OCI-LY7 (cell line): ENCODE results near the gene KLRC1. TPM values are rescaled to one million over a fixed set of nuclear protein-coding genes. Genes with fewer than 3 reads are reported as not detected.

Experiments used
- BruUV-seq: library from RNA; stranded (reverse); fragments of 400-500 nt; replicated peaks from 2 replicates; lab custom pipeline; 2021; lab: Mats Ljungman, UMichigan
- CTCF ChIA-PET: fragments of 300-600 bp; sonication (Branson Sonifier 250); formaldehyde crosslinking; loops from one replicate; lab custom pipeline; 2022; ENCODE audit warnings: antibody characterized with exemption; ENCODE audit not compliant: unreplicated experiment; lab: Charles Lee
- POLR2A ChIA-PET: fragments of 300-600 bp; sonication (Branson Sonifier 250); formaldehyde crosslinking; loops from one replicate; lab custom pipeline; 2022; ENCODE audit warnings: antibody characterized with exemption; lab: Charles Lee
- DNase-seq: peaks from one replicate; pipeline ENCODE4 v3.0.0-alpha.2; 2015; ENCODE audit warnings: low spot score
- H2AFZ ChIP-seq: fragments of 200-600 bp; sonication (generic), shearing (Covaris generic); 2 replicates; pipeline ENCODE4 v1.6.1; 2014; ENCODE audit warnings: mild to moderate bottlenecking, antibody characterized with exemption, low read length, moderate library complexity
- H3K27ac ChIP-seq: fragments of 200-600 bp; sonication (generic); 2 replicates; pipeline ENCODE4 v1.5.1; 2014; ENCODE audit warnings: mixed run types, low read depth, mild to moderate bottlenecking, moderate library complexity, low read length, inconsistent platforms; ENCODE audit not compliant: poor library complexity, severe bottlenecking
- H3K36me3 ChIP-seq: fragments of 200-600 bp; sonication (generic); 2 replicates; pipeline ENCODE4 v1.6.1; 2014; ENCODE audit warnings: mild to moderate bottlenecking, antibody characterized with exemption, low read length, moderate library complexity, mixed read lengths; ENCODE audit not compliant: insufficient read depth
- H3K4me1 ChIP-seq: fragments of 200-600 bp; sonication (generic); 2 replicates; pipeline ENCODE4 v1.5.1; 2014; ENCODE audit warnings: mild to moderate bottlenecking, low read length; ENCODE audit not compliant: insufficient read depth, poor library complexity, severe bottlenecking
- H3K4me2 ChIP-seq: fragments of 200-600 bp; sonication (generic); 2 replicates; pipeline ENCODE4 v1.6.1; 2014; ENCODE audit warnings: mild to moderate bottlenecking, low read length
- H3K4me3 ChIP-seq: fragments of 200-600 bp; sonication (generic); 2 replicates; pipeline ENCODE4 v1.5.1; 2014; ENCODE audit warnings: mild to moderate bottlenecking, low read depth, low read length; ENCODE audit not compliant: poor library complexity, severe bottlenecking
- H3K79me2 ChIP-seq: fragments of 200-600 bp; sonication (generic); 2 replicates; pipeline ENCODE4 v1.6.1; 2016; ENCODE audit warnings: low read depth, mild to moderate bottlenecking, low read length, moderate library complexity, mixed read lengths; ENCODE audit not compliant: insufficient read depth
- H3K9me2 ChIP-seq: fragments of 200-600 bp; sonication (generic); 2 replicates; pipeline ENCODE4 v1.6.1; 2016; ENCODE audit warnings: mild to moderate bottlenecking, low read length, mixed read lengths; ENCODE audit not compliant: insufficient read depth
- H3K9me3 ChIP-seq: fragments of 200-600 bp; sonication (generic); 2 replicates; pipeline ENCODE4 v1.6.1; 2014; ENCODE audit warnings: mild to moderate bottlenecking, mixed run types, low read length, mixed read lengths
- H4K20me1 ChIP-seq: fragments of 200-600 bp; sonication (generic); 2 replicates; pipeline ENCODE4 v1.6.1; 2014; ENCODE audit warnings: mild to moderate bottlenecking, antibody characterized with exemption, low read length, moderate library complexity, mixed read lengths; ENCODE audit not compliant: insufficient read depth
- EZH2phosphoT487 ChIP-seq: fragments of 200-600 bp; sonication (generic); IDR thresholded peaks from 2 replicates; pipeline ENCODE4 v1.6.1; 2018; ENCODE audit warnings: low read depth, borderline replicate concordance, mild to moderate bottlenecking, mixed run types, antibody characterized with exemption, low read length, moderate library complexity, mixed read lengths
- intact Hi-C: fragments of 100-400 bp; cut with micrococcal nuclease; formaldehyde crosslinking; loops from one replicate; pipeline ENCODE4 v1.10.0; 2022; ENCODE audit not compliant: unreplicated experiment
- total RNA-seq, 2 experiments: library from RNA; depleted of rRNA in 1 of 2; stranded (reverse); fragments of >200 nt in 1 of 2; shearing (Covaris generic) in 1 of 2; gene quantifications; 2 replicates each; pipeline ENCODE4 v1.2.3, GENCODE V29; 2014 to 2022
- TF ChIP-seq, protein P1 (sequence below): fragments of 200-600 bp; sonication (generic); conservative IDR thresholded peaks from 2 replicates; pipeline ENCODE4 v1.5.1; 2014; ENCODE audit warnings: mild to moderate bottlenecking, antibody characterized with exemption, low read length, moderate library complexity, mixed read lengths

The KLRC1 gene
- total RNA-seq, 2 experiments from 2014 or later = 0.36 to 1.2 TPM

DNA sequence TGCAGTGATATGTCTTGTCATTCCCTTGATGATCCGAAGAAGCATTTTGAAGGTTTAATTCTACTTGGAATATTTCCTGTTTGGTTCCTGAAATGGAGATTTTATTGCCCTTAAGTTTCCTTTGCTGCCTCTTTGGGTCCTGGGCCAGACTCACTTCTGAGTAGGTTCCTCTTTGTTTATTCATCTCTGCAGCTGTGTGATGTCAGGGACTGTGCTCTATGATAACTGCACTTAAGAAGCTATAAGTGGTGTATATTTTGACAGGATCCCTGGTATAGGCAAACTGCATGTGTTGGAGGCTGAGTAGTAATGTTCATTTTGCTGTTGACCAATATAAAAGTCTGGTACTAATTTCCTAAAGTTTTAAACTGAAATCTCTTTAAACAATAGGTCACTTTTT is 43.8 kb downstream of the KLRC1 start, which contains the start of gene KLRC4:
Gene KLRC4 (minus strand): TSS at position 366 of the 400 bp plus-strand sequence. CDS start 182 bp downstream, at position 184.
- Histone ChIP-seq H3K9me3 (peaks cover 19% of the 10 kb centered on the region), H3K4me1 (peaks cover 47% of the 10 kb centered on the region), H3K9me2 (no peaks in the 10 kb centered on the region), H4K20me1 (no peaks in the 10 kb centered on the region), H3K79me2 (peaks cover 45% of the 10 kb centered on the region), H3K36me3 (peaks cover 27% of the 10 kb centered on the region), H2AFZ (peak within 1 kb of the TSS; percentile 36; the same call in 1 of the 2 replicates), H3K4me2 (peak within 1 kb of the TSS; percentile 79), H3K4me3 (peak within 1 kb of the TSS; percentile 73), H3K27ac (peak within 1 kb of the TSS; percentile 86)
- POLR2A ChIA-PET = interaction anchor here (0.6 kb wide), 1 partner anchor 12 kb away, joined by 5 read pairs; no protein-coding TSS in a partner anchor
- intact Hi-C loops = loop anchor here (2.0 kb wide), 2 partner anchors 15 to 43 kb away; no protein-coding TSS in a partner anchor
- TF ChIP-seq EZH2phosphoT487 = no peak
- TF ChIP-seq, protein P1, sequence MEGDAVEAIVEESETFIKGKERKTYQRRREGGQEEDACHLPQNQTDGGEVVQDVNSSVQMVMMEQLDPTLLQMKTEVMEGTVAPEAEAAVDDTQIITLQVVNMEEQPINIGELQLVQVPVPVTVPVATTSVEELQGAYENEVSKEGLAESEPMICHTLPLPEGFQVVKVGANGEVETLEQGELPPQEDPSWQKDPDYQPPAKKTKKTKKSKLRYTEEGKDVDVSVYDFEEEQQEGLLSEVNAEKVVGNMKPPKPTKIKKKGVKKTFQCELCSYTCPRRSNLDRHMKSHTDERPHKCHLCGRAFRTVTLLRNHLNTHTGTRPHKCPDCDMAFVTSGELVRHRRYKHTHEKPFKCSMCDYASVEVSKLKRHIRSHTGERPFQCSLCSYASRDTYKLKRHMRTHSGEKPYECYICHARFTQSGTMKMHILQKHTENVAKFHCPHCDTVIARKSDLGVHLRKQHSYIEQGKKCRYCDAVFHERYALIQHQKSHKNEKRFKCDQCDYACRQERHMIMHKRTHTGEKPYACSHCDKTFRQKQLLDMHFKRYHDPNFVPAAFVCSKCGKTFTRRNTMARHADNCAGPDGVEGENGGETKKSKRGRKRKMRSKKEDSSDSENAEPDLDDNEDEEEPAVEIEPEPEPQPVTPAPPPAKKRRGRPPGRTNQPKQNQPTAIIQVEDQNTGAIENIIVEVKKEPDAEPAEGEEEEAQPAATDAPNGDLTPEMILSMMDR = no peak
- BruUV-seq = no TSS peak
- peak; percentile 92 for DNase-seq
- CTCF ChIA-PET = no interaction called here

DNA sequence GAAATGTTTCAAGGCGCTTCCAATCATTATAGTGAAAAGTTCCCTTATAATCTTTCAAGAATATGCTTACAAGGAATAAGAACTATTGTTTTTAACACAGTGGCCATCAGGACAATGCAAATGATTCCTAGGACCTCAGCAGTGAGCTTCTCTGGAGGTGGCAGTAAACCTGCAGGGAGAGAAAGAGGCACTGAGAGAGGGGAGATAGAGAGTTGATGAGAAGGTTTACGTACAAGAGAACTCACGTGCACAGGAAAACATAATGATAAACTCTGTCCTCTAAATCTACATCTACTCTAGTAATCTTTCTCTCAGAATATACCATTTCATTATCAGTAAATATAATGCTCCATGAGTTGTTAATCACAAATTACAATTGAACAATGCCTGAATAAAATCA is 44.3 kb downstream of the KLRC1 start:
- Histone ChIP-seq H4K20me1 (no peaks in the 10 kb centered on the region), H2AFZ (peak overlapping the region; percentile 36; the same call in 1 of the 2 replicates), H3K9me2 (no peaks in the 10 kb centered on the region), H3K27ac (peak overlapping the region; percentile 86), H3K9me3 (peaks cover 24% of the 10 kb centered on the region), H3K4me3 (peak overlapping the region; percentile 73), H3K4me2 (peak overlapping the region; percentile 79), H3K36me3 (peaks cover 33% of the 10 kb centered on the region), H3K79me2 (peaks cover 51% of the 10 kb centered on the region), H3K4me1 (peaks cover 47% of the 10 kb centered on the region)
- intact Hi-C loops = loop anchor here (2.0 kb wide), 2 partner anchors 14 to 42 kb away; no protein-coding TSS in a partner anchor
- CTCF ChIA-PET = no interaction called here
- BruUV-seq = TSS peak; percentile 72
- no peak for TF ChIP-seq EZH2phosphoT487
- TF ChIP-seq, protein P1 = no peak; the same call in 1 of the 2 replicates
- POLR2A ChIA-PET = interaction anchor here (0.6 kb wide), 1 partner anchor 11 kb away, joined by 5 read pairs; no protein-coding TSS in a partner anchor
- peak; percentile 51 for DNase-seq

DNA sequence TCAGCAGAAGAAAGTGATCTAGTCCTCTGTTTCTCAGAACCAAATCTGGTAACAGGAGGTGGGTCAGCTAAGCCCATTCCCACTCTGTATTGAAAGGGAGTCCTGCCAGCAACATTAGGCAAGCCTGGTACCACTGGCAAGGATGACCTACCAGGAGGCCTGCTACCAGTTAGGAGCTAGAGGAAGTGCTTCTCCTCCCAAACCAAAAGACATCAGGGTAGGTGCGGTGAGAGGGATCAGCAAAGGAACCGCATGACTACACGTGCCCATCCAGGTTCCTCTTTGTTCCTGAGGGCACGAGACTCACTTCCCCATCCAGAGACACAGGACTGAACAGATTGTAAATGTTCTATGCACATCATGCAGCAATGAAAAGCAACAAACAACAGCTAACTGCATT is 46.5 kb downstream of the KLRC1 start:
- Histone ChIP-seq H3K4me2 (peak overlapping the region; percentile 79), H3K79me2 (peaks cover 72% of the 10 kb centered on the region), H3K36me3 (peaks cover 43% of the 10 kb centered on the region), H4K20me1 (no peaks in the 10 kb centered on the region), H3K27ac (peak overlapping the region; percentile 86), H3K4me1 (peaks cover 44% of the 10 kb centered on the region), H3K9me3 (peaks cover 22% of the 10 kb centered on the region), H2AFZ (peak overlapping the region; percentile 21), H3K9me2 (no peaks in the 10 kb centered on the region), H3K4me3 (peak overlapping the region; percentile 73)
- ChIA-PET CTCF (interaction anchor here (1.0 to 1.3 kb wide), 2 partner anchors 9 to 10 kb away, joined by 3 to 4 read pairs; no protein-coding TSS in a partner anchor), POLR2A (interaction anchor here (1.0 to 2.0 kb wide), 6 partner anchors 10 to 56 kb away, joined by 3 to 26 read pairs (median 5); no protein-coding TSS in a partner anchor)
- TF ChIP-seq, protein P1 = no peak
- TF ChIP-seq EZH2phosphoT487 = no peak
- no TSS peak for BruUV-seq
- intact Hi-C loops = no loop called here
- peak; percentile 66 for DNase-seq
